Measurements from ENCODE around the gene LAMTOR2. TPM values are rescaled to one million over a fixed set of nuclear protein-coding genes. Genes with fewer than 3 reads are reported as not detected.
A peak's percentile ranks its signal among the peaks of the same experiment; 100 is the strongest.

LAMTOR2 gene
- total RNA-seq, 1 donor: 36.6 TPM

GRCh38 chr1:156083800-156084790 lies 29.5 kb downstream of the LAMTOR2 start:
- Histone ChIP-seq H3K27me3 (ENCODE audit: insufficient read depth, low read length) (peaks cover 4% of the 10 kb centered on the region), H3K36me3 (ENCODE audit: insufficient read depth, low read length) (no peaks in the 10 kb centered on the region), H3K4me1 (ENCODE audit: insufficient read depth, low read length) (peaks cover 14% of the 10 kb centered on the region), H3K9me3 (ENCODE audit: low read depth, low read length) (no peaks in the 10 kb centered on the region), H3K27ac (ENCODE audit: low read depth, low read length) (no peak overlapping the region), H3K4me2 (ENCODE audit: insufficient read depth, low read length) (peak overlapping the region; percentile 89), H3K79me2 (ENCODE audit: insufficient read depth, low read length) (no peaks in the 10 kb centered on the region), H2AFZ (ENCODE audit: low read length) (no peak overlapping the region), H4K20me1 (ENCODE audit: insufficient read depth, low read length) (no peaks in the 10 kb centered on the region), H3K4me3 (ENCODE audit: insufficient read depth, low read length) (peak overlapping the region; percentile 88)
- no peak for TF ChIP-seq CTCF (IDR thresholded peaks at IDR 0.05; ENCODE audit: extremely low read depth, low read depth, low read length)
- DNase-seq (ENCODE audit: insufficient read length, low spot score, missing footprints): peak; percentile 83

GRCh38 chr1:156086256-156086662 lies 31.7 kb downstream of the LAMTOR2 start:
- Histone ChIP-seq H4K20me1 (ENCODE audit: insufficient read depth, low read length) (peaks cover 5% of the 10 kb centered on the region), H3K4me1 (ENCODE audit: insufficient read depth, low read length) (peaks cover 7% of the 10 kb centered on the region), H3K27me3 (ENCODE audit: insufficient read depth, low read length) (peaks cover under 1% of the 10 kb centered on the region), H3K79me2 (ENCODE audit: insufficient read depth, low read length) (no peaks in the 10 kb centered on the region), H3K9me3 (ENCODE audit: low read depth, low read length) (no peaks in the 10 kb centered on the region), H3K27ac (ENCODE audit: low read depth, low read length) (no peak overlapping the region), H3K4me3 (ENCODE audit: insufficient read depth, low read length) (no peak overlapping the region), H3K36me3 (ENCODE audit: insufficient read depth, low read length) (no peaks in the 10 kb centered on the region), H2AFZ (ENCODE audit: low read length) (no peak overlapping the region), H3K4me2 (ENCODE audit: insufficient read depth, low read length) (no peak overlapping the region)
- no peak for DNase-seq (ENCODE audit: insufficient read length, low spot score, missing footprints)
- no peak for TF ChIP-seq CTCF (IDR thresholded peaks at IDR 0.05; ENCODE audit: extremely low read depth, low read depth, low read length)

- Histone ChIP-seq H3K36me3 (ENCODE audit: insufficient read depth, low read length) (no peaks in the 10 kb centered on the region), H3K27ac (ENCODE audit: low read depth, low read length) (no peak overlapping the region), H4K20me1 (ENCODE audit: insufficient read depth, low read length) (peaks cover 5% of the 10 kb centered on the region), H3K4me1 (ENCODE audit: insufficient read depth, low read length) (no peaks in the 10 kb centered on the region), H3K4me2 (ENCODE audit: insufficient read depth, low read length) (no peak overlapping the region), H3K27me3 (ENCODE audit: insufficient read depth, low read length) (no peaks in the 10 kb centered on the region), H2AFZ (ENCODE audit: low read length) (no peak overlapping the region), H3K9me3 (ENCODE audit: low read depth, low read length) (no peaks in the 10 kb centered on the region), H3K4me3 (ENCODE audit: insufficient read depth, low read length) (no peak overlapping the region), H3K79me2 (ENCODE audit: insufficient read depth, low read length) (no peaks in the 10 kb centered on the region)
- TF ChIP-seq CTCF (IDR thresholded peaks at IDR 0.05; ENCODE audit: extremely low read depth, low read depth, low read length): no peak
- no peak for DNase-seq (ENCODE audit: insufficient read length, low spot score, missing footprints)
These were observed 35.1 kb downstream of the LAMTOR2 start for GRCh38 chr1:156089704-156090103.

- H3K79me2 ChIP-seq (ENCODE audit: insufficient read depth, low read length): no peaks in the 10 kb centered on the region
- H3K36me3 ChIP-seq (ENCODE audit: insufficient read depth, low read length): no peaks in the 10 kb centered on the region
- no peaks in the 10 kb centered on the region for H3K4me1 ChIP-seq (ENCODE audit: insufficient read depth, low read length)
- H2AFZ ChIP-seq (ENCODE audit: low read length): no peak overlapping the region
- no peaks in the 10 kb centered on the region for H3K27me3 ChIP-seq (ENCODE audit: insufficient read depth, low read length)
- no peak for DNase-seq (ENCODE audit: insufficient read length, low spot score, missing footprints)
- H4K20me1 ChIP-seq (ENCODE audit: insufficient read depth, low read length): peaks cover 5% of the 10 kb centered on the region
- H3K4me2 ChIP-seq (ENCODE audit: insufficient read depth, low read length): no peak overlapping the region
- no peak for TF ChIP-seq CTCF (IDR thresholded peaks at IDR 0.05; ENCODE audit: extremely low read depth, low read depth, low read length)
- no peak overlapping the region for H3K27ac ChIP-seq (ENCODE audit: low read depth, low read length)
- no peaks in the 10 kb centered on the region for H3K9me3 ChIP-seq (ENCODE audit: low read depth, low read length)
- no peak overlapping the region for H3K4me3 ChIP-seq (ENCODE audit: insufficient read depth, low read length)
These were observed 35.7 kb downstream of the LAMTOR2 start for GRCh38 chr1:156090138-156090839.
